Measurements from ENCODE around the gene PDGFC.

PDGFC gene

GRCh38 chr4:156906325-156906724 lies 65.3 kb downstream of the PDGFC start:
- no peak overlapping the region for H3K27ac ChIP-seq (ENCODE audit: low read length)
- no peaks in the 10 kb centered on the region for H3K9me3 ChIP-seq (ENCODE audit: control insufficient read depth in 2 of 2, low read length in 2 of 2)
- no peak overlapping the region for H3K9ac ChIP-seq (ENCODE audit: low read length in 2 of 2)
- H3K4me3 ChIP-seq (ENCODE audit: low read length in 2 of 2): no peak overlapping the region
- H3K36me3 ChIP-seq (ENCODE audit: control insufficient read depth in 2 of 2, insufficient read depth in 2 of 2, low read length in 2 of 2): no peaks in the 10 kb centered on the region
- no peaks in the 10 kb centered on the region for H3K27me3 ChIP-seq (ENCODE audit: control insufficient read depth in 1 of 2, insufficient read depth in 2 of 2, low read length in 2 of 2)
- H3K4me1 ChIP-seq (ENCODE audit: control insufficient read depth, insufficient read depth, low read length): no peaks in the 10 kb centered on the region

GRCh38 chr4:156901871-156902270 lies 69.7 kb downstream of the PDGFC start:
- Histone ChIP-seq H3K27me3 (ENCODE audit: control insufficient read depth in 1 of 2, insufficient read depth in 2 of 2, low read length in 2 of 2) (no peaks in the 10 kb centered on the region), H3K4me3 (ENCODE audit: low read length in 2 of 2) (no peak overlapping the region), H3K9ac (ENCODE audit: low read length in 2 of 2) (no peak overlapping the region), H3K4me1 (ENCODE audit: control insufficient read depth, insufficient read depth, low read length) (no peaks in the 10 kb centered on the region), H3K36me3 (ENCODE audit: control insufficient read depth in 2 of 2, insufficient read depth in 2 of 2, low read length in 2 of 2) (no peaks in the 10 kb centered on the region), H3K27ac (ENCODE audit: low read length) (no peak overlapping the region), H3K9me3 (ENCODE audit: control insufficient read depth in 2 of 2, low read length in 2 of 2) (no peaks in the 10 kb centered on the region)

GRCh38 chr4:156898373-156899117 lies 73.1 kb downstream of the PDGFC start:
- Histone ChIP-seq H3K27ac (ENCODE audit: low read length) (no peak overlapping the region), H3K9me3 (ENCODE audit: control insufficient read depth in 2 of 2, low read length in 2 of 2) (no peaks in the 10 kb centered on the region), H3K9ac (ENCODE audit: low read length in 2 of 2) (no peak overlapping the region), H3K4me3 (ENCODE audit: low read length in 2 of 2) (no peak overlapping the region), H3K36me3 (ENCODE audit: control insufficient read depth in 2 of 2, insufficient read depth in 2 of 2, low read length in 2 of 2) (no peaks in the 10 kb centered on the region), H3K27me3 (ENCODE audit: control insufficient read depth in 1 of 2, insufficient read depth in 2 of 2, low read length in 2 of 2) (no peaks in the 10 kb centered on the region), H3K4me1 (ENCODE audit: control insufficient read depth, insufficient read depth, low read length) (no peaks in the 10 kb centered on the region)

- Histone ChIP-seq H3K9me3 (ENCODE audit: control insufficient read depth in 2 of 2, low read length in 2 of 2) (no peaks in the 10 kb centered on the region), H3K27me3 (ENCODE audit: control insufficient read depth in 1 of 2, insufficient read depth in 2 of 2, low read length in 2 of 2) (no peaks in the 10 kb centered on the region), H3K4me3 (ENCODE audit: low read length in 2 of 2) (no peak overlapping the region), H3K4me1 (ENCODE audit: control insufficient read depth, insufficient read depth, low read length) (no peaks in the 10 kb centered on the region), H3K9ac (ENCODE audit: low read length in 2 of 2) (no peak overlapping the region), H3K27ac (ENCODE audit: low read length) (no peak overlapping the region), H3K36me3 (ENCODE audit: control insufficient read depth in 2 of 2, insufficient read depth in 2 of 2, low read length in 2 of 2) (no peaks in the 10 kb centered on the region)
Measured at GRCh38 chr4:156896527-156896926, 75.1 kb downstream of the PDGFC start.

- no peaks in the 10 kb centered on the region for H3K9me3 ChIP-seq (ENCODE audit: control insufficient read depth in 2 of 2, low read length in 2 of 2)
- peaks cover 4% of the 10 kb centered on the region for H3K4me1 ChIP-seq (ENCODE audit: control insufficient read depth, insufficient read depth, low read length)
- no peak overlapping the region for H3K4me3 ChIP-seq (ENCODE audit: low read length in 2 of 2)
- H3K36me3 ChIP-seq (ENCODE audit: control insufficient read depth in 2 of 2, insufficient read depth in 2 of 2, low read length in 2 of 2): no peaks in the 10 kb centered on the region
- no peaks in the 10 kb centered on the region for H3K27me3 ChIP-seq (ENCODE audit: control insufficient read depth in 1 of 2, insufficient read depth in 2 of 2, low read length in 2 of 2)
- H3K27ac ChIP-seq (ENCODE audit: low read length): no peak overlapping the region
- no peak overlapping the region for H3K9ac ChIP-seq (ENCODE audit: low read length in 2 of 2)
Measured at GRCh38 chr4:156894234-156894633, 77.4 kb downstream of the PDGFC start.

GRCh38 chr4:156892805-156893204 lies 78.8 kb downstream of the PDGFC start:
- Histone ChIP-seq H3K27ac (ENCODE audit: low read length) (no peak overlapping the region), H3K27me3 (ENCODE audit: control insufficient read depth in 1 of 2, insufficient read depth in 2 of 2, low read length in 2 of 2) (no peaks in the 10 kb centered on the region), H3K9me3 (ENCODE audit: control insufficient read depth in 2 of 2, low read length in 2 of 2) (no peaks in the 10 kb centered on the region), H3K4me1 (ENCODE audit: control insufficient read depth, insufficient read depth, low read length) (peaks cover 4% of the 10 kb centered on the region), H3K9ac (ENCODE audit: low read length in 2 of 2) (no peak overlapping the region), H3K4me3 (ENCODE audit: low read length in 2 of 2) (no peak overlapping the region), H3K36me3 (ENCODE audit: control insufficient read depth in 2 of 2, insufficient read depth in 2 of 2, low read length in 2 of 2) (no peaks in the 10 kb centered on the region)

- peaks cover 4% of the 10 kb centered on the region for H3K4me1 ChIP-seq (ENCODE audit: control insufficient read depth, insufficient read depth, low read length)
- H3K27me3 ChIP-seq (ENCODE audit: control insufficient read depth in 1 of 2, insufficient read depth in 2 of 2, low read length in 2 of 2): no peaks in the 10 kb centered on the region
- no peaks in the 10 kb centered on the region for H3K9me3 ChIP-seq (ENCODE audit: control insufficient read depth in 2 of 2, low read length in 2 of 2)
- H3K4me3 ChIP-seq (ENCODE audit: low read length in 2 of 2): no peak overlapping the region
- no peaks in the 10 kb centered on the region for H3K36me3 ChIP-seq (ENCODE audit: control insufficient read depth in 2 of 2, insufficient read depth in 2 of 2, low read length in 2 of 2)
- no peak overlapping the region for H3K9ac ChIP-seq (ENCODE audit: low read length in 2 of 2)
- no peak overlapping the region for H3K27ac ChIP-seq (ENCODE audit: low read length)
Measured at GRCh38 chr4:156889616-156890594, 81.7 kb downstream of the PDGFC start.

- Histone ChIP-seq H3K4me1 (ENCODE audit: control insufficient read depth, insufficient read depth, low read length) (peaks cover 4% of the 10 kb centered on the region), H3K9ac (ENCODE audit: low read length in 2 of 2) (no peak overlapping the region)
Measured at GRCh38 chr4:156888762-156889161, 82.8 kb downstream of the PDGFC start.

GRCh38 chr4:156886481-156886880 lies 85.1 kb downstream of the PDGFC start:
- H3K27me3 ChIP-seq (ENCODE audit: control insufficient read depth in 1 of 2, insufficient read depth in 2 of 2, low read length in 2 of 2): no peaks in the 10 kb centered on the region
- no peaks in the 10 kb centered on the region for H3K9me3 ChIP-seq (ENCODE audit: control insufficient read depth in 2 of 2, low read length in 2 of 2)
- H3K36me3 ChIP-seq (ENCODE audit: control insufficient read depth in 2 of 2, insufficient read depth in 2 of 2, low read length in 2 of 2): no peaks in the 10 kb centered on the region
- H3K4me1 ChIP-seq (ENCODE audit: control insufficient read depth, insufficient read depth, low read length): peaks cover 4% of the 10 kb centered on the region
- no peak overlapping the region for H3K9ac ChIP-seq (ENCODE audit: low read length in 2 of 2)
- no peak overlapping the region for H3K27ac ChIP-seq (ENCODE audit: low read length)
- H3K4me3 ChIP-seq (ENCODE audit: low read length in 2 of 2): no peak overlapping the region

More at GRCh38 chr4:156888762-156889161, 82.8 kb downstream of the PDGFC start:
- Histone ChIP-seq H3K9me3 (ENCODE audit: control insufficient read depth in 2 of 2, low read length in 2 of 2) (no peaks in the 10 kb centered on the region), H3K36me3 (ENCODE audit: control insufficient read depth in 2 of 2, insufficient read depth in 2 of 2, low read length in 2 of 2) (no peaks in the 10 kb centered on the region), H3K27ac (ENCODE audit: low read length) (no peak overlapping the region), H3K4me3 (ENCODE audit: low read length in 2 of 2) (no peak overlapping the region), H3K27me3 (ENCODE audit: control insufficient read depth in 1 of 2, insufficient read depth in 2 of 2, low read length in 2 of 2) (no peaks in the 10 kb centered on the region)

GRCh38 chr4:156885374-156885773 lies 86.2 kb downstream of the PDGFC start:
- H3K9me3 ChIP-seq (ENCODE audit: control insufficient read depth in 2 of 2, low read length in 2 of 2): no peaks in the 10 kb centered on the region
- H3K27ac ChIP-seq (ENCODE audit: low read length): no peak overlapping the region
- no peaks in the 10 kb centered on the region for H3K27me3 ChIP-seq (ENCODE audit: control insufficient read depth in 1 of 2, insufficient read depth in 2 of 2, low read length in 2 of 2)

More at GRCh38 chr4:156885374-156885773, 86.2 kb downstream of the PDGFC start:
- Histone ChIP-seq H3K4me1 (ENCODE audit: control insufficient read depth, insufficient read depth, low read length) (peaks cover 3% of the 10 kb centered on the region), H3K36me3 (ENCODE audit: control insufficient read depth in 2 of 2, insufficient read depth in 2 of 2, low read length in 2 of 2) (no peaks in the 10 kb centered on the region), H3K4me3 (ENCODE audit: low read length in 2 of 2) (no peak overlapping the region), H3K9ac (ENCODE audit: low read length in 2 of 2) (no peak overlapping the region)
